GM21737 (cell line): ENCODE measurements around the gene PJVK.
"Not testable (repeated sequence)": the region's sequence is repeated elsewhere in the genome, so short reads cannot be mapped to it uniquely, and the experiment has no call there.

Source experiments
- ATAC-seq: cut with Tn5 transposase; IDR thresholded peaks from one replicate; pipeline ENCODE4 v1.9.1; 2021; ENCODE audit warnings: mild to moderate bottlenecking, moderate library complexity; ENCODE audit not compliant: unreplicated experiment

Gene PJVK

DNA sequence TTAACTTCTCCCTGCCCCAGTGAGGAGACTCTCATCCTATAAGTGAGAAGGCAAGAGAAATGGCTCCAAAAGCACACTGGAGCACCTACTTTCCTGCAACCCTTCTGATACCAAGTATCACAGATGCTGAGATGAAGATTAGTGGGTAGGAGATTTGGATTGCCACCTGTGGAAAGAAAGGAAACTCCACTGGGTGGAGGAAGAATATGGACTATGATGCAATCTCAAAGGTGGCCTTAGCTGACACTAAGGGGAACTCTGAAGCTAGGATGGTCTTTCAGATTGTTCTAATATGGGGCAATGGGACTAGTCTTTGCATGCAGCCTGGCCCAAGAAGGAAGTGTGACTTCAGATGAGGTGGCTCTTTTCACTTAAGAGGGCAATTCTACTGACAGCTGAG is 21.8 kb upstream of the PJVK start:
- no peak for ATAC-seq

DNA sequence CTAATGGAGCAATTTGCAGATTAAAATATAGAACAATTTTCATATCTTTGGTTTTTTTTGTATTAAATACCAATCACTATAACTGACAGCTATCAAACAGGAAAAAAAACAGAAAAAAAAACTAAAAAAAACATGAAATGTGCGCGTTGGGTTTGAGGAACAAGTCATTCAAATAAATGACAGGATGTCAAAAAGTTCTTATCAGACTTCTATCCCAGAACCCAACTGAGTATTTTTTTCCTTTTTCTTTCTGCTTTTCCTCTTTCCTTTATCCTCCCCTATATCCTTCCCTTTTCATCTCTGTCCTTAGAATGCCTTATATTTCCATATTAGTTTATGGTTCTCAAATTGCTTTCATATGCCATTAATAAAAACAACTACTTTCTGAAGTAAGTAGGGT is 14.5 kb upstream of the PJVK start:
- no peak for ATAC-seq

DNA sequence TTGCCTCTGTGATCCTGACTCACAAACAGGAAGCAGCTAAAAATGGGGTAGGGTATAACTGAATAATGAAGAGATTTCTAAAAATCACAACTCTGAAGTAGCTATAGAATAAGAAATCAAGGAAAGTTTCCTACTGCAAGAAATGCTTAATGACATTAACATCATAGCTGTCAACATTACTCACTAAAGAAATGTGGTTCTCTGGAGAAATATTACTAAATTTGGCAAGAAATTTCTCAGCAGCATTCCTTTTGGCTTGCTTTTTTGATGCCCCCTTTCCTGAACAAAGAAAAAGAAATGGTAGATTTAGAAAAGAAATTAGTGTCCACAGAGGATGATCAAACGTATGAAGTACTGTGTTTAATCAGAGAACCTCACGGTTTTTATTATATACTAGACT is 9.8 kb upstream of the PJVK start:
- ATAC-seq = no peak

DNA sequence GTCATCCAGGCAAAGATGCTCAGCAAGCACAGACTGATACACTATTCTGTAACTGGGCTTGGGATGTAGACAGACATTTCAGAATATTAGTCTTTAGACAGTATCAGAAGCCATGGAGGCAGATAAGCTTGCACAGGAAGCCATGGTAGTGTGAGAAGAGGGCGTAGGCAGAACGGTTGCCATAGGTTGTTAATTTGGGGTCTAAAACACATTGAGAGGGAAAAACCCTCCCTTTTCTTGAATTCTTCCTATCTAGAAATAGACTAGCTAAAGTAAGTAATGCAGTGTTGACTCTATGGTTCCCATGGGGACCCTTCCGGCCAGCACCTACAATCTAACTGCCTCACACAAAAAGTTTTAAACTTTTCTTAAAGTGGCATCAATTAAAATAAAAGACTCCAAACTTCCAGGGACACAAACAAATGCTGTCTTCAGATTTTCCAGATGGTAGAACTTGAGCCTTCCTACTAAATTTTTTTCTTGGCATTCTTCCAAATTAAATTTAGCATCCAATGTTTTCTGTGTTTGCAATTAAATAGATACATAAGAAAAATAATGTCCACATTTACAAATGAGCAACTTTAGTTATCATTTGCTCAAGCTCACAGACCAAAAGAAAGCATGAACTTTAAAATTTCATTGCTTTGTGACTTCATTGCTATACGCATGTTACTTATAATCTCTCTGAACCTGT is 2.1 kb upstream of the PJVK start:
- no peak for ATAC-seq

- ATAC-seq = peak; percentile 4
Measured at GRCh38 chr2:178449700-178450523, 1.3 kb upstream of the PJVK start.

DNA sequence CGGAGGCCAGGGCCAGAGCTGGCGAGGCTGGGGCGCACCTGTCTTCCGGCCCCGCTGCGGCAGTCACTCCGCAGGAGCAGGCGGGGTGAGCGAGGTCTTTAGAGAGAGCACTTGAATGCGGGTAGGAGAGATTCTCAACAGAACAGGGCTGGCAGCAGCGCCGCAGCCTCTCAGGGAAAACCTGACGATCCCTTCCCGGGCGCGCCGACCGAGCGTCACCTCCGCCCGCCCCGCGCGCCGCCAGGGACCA is 729 bp upstream of the PJVK start:
- ATAC-seq = peak; percentile 44

DNA sequence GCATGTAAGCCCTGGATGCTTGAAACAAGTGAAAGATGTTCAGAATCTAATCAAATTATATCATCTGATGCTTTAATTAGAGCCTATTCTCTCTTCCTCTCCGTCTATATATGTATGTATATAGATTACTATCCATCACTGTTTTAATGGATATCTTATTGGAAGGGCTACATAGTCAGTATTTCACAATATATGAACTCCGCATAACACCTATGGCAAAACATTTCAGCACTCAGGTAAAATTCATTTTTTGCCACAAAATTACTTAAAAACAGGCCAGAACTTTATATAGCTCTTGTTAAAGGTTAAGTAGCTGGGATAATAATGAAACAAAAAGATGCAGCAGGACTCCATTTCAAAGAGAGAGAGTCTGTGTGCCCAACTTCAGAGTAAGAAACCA is 1.2 kb downstream of the PJVK start:
- no peak for ATAC-seq

- ATAC-seq = no peak
Measured at GRCh38 chr2:178452870-178453269, 1.7 kb downstream of the PJVK start.

DNA sequence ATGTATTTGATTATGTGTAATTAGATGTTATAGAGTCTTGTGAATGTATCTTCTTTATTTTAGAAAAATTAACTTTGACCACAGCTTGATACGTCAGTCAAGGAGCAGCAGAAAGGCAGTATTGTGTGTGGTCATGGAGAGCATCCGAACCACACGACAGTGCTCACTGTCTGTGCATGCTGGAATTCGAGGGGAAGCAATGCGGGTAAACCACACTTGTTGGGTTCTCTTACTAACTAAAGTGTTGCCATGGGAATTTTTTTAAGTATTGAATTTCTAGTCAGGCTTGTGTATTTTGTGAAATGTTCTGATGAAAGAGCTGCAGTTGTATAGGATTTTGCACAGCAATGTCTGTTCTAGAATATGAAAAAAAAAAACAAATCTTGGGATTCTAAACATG is 4.8 kb downstream of the PJVK start:
- no peak for ATAC-seq

DNA sequence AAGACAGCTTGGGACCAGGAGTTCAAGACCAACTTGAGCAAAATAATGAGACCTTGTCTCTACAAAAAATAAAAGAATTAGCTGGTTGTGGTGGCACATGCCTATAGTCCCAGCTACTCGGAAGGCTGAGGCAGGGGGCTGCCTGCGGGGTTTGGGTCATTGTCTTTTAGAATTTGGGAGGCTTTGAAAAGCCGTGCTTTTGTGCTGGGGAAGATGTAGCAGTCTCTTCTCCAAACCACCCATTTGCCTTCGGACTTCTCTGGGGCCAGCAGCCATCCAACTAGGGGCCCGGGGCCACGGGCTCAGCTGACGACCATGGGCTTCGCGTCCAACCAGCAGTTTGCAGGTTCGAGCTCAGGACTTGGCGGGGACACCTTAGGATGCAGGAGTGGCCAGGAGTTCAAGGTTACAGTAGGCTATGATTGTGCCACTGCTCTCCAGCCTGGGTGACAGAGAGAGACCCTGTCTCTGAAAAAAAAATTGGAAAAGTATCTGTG is 6.3 kb downstream of the PJVK start:
- ATAC-seq = no peak

DNA sequence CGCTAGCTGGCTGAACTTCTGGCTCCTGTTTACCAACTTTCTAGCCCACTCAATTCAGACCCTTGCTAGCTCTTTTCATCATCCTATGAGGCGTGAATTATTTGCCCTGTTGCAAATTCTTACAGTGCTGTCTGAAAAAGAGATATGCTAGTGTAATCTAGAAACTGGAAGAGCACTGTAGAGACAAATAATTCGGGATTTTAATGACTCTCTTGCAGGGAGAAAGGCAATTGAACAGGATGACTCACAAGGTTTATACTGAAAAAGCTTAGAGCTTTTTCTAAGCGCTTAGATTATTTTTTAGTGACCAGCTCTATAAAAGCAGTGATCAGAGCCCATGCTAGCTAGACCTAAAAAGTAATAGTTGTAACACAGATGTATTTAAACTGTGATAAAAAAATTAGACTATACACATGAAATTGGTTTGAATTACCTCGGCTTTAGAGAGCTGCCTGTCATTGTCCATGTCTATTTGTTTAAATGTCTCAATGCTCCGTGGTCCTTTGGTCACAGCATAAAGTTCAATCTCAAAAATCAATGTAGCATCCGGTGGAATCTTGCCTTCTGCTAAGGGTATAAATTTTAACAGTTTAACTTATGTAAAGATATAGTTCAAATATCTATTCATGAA is 18.2 kb downstream of the PJVK start:
- ATAC-seq = no peak

- not testable (repeated sequence) for ATAC-seq
Measured at GRCh38 chr2:178471313-178471712, 20.1 kb downstream of the PJVK start.

DNA sequence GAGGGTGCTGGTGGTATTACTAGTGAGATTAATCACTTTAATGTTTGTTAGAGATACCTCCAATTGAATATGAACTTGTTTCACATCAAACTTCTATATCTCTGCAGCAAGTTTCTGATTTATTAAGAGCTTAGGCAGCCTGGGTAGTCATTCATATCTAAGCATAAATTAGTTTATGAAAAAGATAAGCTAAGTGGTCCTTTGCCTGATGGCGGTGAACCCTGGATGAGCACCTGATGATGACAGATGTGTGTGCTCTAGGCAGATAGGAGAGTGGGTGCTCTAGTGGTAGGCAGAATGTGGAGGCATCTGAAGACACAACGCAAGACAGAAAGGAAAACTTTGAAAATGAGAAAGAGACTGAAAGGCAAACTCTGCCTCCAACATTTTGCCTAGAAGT is 22.2 kb downstream of the PJVK start:
- ATAC-seq = no peak

DNA sequence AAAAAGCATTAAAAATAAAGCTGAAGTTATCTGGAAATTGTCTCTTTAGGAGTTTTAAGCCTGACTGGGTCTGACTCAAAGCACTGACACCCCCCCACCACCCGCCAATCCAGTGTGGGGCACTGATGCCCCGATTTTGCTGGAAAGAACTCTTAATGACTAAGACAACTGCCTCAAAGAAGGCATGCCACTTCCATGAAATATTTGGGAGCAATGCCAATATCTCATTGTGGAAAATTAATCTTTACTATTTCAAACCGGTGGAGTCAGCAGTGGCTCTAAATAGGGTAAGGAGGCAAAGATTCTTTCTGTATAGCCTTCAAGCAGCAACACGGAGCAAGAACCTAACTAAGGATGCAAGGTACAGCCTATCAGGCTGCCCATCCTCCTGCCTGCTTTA is 22.8 kb downstream of the PJVK start:
- no peak for ATAC-seq

- ATAC-seq = no peak
Measured at GRCh38 chr2:178474560-178474959, 23.4 kb downstream of the PJVK start.

DNA sequence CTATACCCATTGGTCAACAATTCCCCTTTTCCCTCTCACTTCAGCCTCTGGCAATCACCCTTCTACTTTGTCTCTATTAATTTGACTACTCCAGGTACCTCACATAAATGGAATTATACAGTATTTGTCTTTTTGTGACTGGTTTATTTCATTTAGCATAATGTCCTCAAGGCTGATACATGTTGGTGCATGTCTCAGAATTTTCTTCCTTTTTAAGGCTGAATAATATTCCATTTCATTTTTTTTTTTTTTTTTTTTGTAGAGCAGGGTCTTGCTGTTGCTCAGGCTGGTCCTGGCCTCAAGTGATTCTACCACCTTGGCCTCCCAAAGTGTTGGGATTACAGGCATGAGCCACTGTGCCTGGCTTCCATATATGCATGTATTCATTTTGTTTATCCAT is 25.3 kb downstream of the PJVK start:
- ATAC-seq = no peak

DNA sequence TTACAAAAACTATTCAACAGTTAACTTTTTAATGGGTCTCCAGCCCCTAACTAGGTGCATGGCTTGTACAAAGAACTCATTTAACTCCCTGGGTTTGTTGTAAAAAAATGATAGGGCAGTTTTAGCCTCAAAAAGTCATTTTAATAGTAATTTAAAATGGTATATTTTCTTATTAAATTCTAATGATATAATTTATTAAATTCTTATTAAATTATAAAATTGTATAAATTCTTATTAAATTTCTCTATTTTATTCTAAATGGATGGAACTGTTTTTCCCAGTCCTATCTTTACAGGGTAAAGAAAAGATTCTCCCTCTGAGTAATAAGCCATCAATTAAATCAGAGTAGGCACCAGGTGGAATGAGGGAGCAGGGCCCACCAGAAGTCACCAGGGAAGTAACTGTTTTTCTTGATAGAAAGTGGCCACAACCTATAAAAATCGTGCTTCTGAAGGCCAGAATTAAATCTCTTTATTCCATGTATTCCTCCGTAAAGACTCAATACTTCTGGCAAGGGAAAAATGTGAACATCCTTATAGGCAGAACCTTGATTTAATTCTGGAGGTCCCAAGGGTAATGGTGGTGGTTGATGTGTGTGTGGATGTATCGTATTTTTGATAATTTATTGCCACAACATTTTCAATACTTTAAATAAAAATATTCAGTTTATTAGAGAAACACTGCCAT is 26.4 kb downstream of the PJVK start:
- ATAC-seq = no peak

DNA sequence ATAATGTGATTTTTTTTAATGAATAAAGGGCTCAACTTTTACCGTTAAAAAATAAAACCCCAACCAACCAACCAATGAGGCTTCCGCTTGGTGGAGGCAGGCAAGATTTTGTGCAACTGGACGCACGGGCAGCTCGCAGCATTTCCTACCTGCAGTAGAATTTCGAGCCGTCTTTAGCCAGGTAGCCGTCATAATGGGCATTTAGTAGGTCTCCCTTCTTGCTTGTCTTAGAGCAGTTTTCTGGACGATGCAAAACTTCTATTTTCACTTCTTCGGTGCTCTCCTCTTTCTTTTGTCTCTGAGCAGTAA is 26.9 kb downstream of the PJVK start:
- ATAC-seq = no peak

DNA sequence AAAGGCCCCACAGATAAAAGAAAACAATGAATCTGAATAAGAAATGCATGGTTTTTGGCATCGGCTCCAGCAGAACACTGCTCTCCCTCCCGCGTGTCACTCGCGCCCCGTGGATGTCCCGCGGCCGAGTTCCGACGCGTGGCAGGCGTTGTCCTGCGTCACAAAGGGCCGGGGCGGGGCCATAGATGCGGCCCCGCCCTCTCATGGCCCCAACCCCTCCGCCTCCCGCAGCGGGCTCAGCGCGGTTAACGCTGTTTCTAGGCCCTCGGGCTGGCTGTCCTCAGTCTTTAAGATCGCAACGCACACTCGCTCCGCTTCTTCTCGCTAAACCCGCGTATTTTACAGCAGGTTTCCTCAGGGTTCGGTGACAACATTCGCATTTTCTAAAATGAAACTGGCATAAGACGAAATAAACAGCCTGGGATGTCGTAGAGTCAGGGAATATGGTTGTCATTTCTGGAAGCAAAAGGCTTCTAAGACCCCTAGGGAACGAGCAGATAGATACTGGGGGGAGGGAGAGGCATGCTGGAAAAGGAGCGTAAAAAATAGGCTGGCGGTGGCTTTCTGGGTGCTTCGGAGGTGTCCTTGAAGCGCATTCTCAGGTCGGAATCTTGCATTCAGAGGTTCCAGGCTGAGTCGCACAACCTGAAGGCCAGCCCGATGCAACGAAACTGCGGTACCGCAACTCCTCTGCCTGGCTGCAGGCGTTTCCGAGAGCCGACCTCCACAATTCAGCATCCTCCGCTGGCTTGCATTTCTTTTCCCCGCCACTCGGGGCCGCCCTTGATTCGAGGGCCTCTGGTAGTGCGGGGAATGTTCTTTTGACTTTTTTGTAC is 27.5 kb downstream of the PJVK start, which contains the start of gene FKBP7:
Gene FKBP7, minus strand, starts transcription at position 162 of the 836 bp plus-strand sequence. Its CDS starts 101 bp downstream, at position 61.
- peak; percentile 48 for ATAC-seq

- ATAC-seq = no peak
Measured at GRCh38 chr2:178479275-178479616, 28.1 kb downstream of the PJVK start.

DNA sequence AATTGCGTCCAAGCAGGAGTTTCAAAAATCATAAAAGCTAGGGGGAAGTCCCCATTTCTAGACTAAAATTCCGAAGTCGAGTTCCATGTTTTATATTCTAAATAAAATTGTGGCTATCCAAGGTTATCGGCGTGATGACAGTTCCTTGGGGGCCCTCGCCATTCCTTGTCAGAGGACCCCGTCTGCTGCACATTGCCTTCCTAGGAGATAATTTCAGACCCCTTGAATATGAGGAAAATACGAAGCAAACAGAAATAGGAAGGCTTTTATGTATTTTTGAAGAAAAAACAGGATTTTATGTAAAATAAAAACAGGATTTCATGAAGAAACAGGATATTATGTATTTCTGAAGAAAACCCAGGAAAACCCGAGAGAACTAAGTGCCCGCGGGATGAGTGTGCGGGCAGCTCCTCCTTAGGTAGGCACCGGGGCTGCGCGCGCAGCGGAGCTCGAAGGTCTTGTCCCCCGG is 28.6 kb downstream of the PJVK start:
- no peak for ATAC-seq
